WI38 (cell line): ENCODE data around the gene KRTAP5-1.

Experiments used
- H3K4me3 ChIP-seq: 2 replicates; pipeline ENCODE4 v1.5.1; 2011; ENCODE audit warnings: low read depth, mild to moderate bottlenecking, control low read depth, low read length
- TF ChIP-seq, protein P1 (sequence below): IDR thresholded peaks from 2 replicates; pipeline ENCODE4 v1.5.1; 2012; ENCODE audit warnings: low read depth, mild to moderate bottlenecking, control low read depth, low read length

Gene KRTAP5-1

DNA sequence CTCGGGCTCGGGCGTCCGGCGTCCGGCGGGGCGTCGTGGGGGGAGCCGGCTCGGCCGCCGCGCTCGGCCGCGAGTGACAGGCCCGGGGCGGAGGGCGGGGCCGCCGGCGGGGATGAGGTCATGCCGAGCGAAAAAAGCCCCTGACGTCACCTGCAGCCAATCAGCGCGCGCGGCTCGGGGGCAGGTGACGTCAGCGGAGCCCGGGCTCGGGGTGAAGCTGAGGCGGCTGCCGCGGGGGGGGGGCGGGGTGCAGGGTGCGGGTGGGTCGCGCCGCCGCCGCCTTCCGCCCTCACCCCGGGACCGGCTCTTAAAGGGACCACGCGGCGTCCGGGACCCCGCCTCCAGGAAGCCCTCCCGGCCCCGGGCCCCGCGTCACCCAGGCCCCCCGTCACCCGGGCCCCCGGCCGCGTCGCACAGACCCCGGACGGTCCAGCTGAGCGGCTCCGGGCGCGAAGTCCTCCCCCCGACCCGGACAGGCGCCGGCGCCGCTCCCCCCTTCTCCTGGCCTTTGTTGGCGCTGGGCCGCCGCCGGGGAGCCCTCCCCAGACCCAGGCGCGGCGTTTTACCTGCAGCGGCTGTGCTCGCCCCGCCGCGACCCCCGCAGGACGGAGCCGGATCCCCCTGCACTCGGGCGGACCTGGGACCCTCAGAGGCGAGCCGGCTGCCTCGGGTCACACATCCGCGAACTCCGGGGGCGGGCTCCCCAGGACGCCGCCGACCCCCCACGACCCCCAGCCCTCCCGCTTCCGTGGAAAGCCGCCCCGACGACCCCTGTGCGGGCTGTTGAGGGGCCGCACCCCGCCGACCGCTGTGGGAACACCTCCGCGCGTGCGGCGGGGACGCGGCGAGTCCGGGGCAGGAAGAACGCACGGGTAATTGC is 12.6 kb downstream of the KRTAP5-1 start, which contains the start of gene DUSP8:
DUSP8 (minus strand) TSS at position 75 of the 880 bp plus-strand sequence. CDS start 6,445 bp downstream, outside the sequence.
- peak within 1 kb of the TSS; percentile 64 for H3K4me3 ChIP-seq
- TF ChIP-seq, protein P1, sequence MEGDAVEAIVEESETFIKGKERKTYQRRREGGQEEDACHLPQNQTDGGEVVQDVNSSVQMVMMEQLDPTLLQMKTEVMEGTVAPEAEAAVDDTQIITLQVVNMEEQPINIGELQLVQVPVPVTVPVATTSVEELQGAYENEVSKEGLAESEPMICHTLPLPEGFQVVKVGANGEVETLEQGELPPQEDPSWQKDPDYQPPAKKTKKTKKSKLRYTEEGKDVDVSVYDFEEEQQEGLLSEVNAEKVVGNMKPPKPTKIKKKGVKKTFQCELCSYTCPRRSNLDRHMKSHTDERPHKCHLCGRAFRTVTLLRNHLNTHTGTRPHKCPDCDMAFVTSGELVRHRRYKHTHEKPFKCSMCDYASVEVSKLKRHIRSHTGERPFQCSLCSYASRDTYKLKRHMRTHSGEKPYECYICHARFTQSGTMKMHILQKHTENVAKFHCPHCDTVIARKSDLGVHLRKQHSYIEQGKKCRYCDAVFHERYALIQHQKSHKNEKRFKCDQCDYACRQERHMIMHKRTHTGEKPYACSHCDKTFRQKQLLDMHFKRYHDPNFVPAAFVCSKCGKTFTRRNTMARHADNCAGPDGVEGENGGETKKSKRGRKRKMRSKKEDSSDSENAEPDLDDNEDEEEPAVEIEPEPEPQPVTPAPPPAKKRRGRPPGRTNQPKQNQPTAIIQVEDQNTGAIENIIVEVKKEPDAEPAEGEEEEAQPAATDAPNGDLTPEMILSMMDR, result no peak

DNA sequence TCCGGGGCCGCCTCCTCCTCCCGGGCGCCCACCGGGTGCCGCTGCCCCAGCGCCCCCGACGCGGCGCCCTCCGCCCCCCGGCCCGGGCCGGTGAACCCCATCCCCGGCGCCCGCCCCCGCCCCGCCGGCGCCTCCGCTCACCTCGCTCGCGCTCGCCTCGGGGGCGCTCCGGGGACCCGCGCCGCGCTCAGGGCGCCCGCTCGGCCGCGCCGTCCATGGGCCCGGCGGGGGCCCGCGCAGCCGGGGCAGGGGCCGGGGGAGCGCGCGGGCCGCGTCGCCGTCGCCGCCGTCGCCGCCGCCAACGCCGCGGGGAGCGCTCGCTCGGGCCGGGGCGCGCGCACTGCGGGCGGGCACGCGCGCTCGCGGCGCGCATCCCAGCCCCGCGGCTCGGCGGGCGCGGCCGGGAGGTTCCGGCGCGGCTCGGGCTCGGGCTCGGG is 13.3 kb downstream of the KRTAP5-1 start:
- TF ChIP-seq, protein P1, result no peak
- peak overlapping the region; percentile 64 for H3K4me3 ChIP-seq

GRCh38 chr11:1570896-1571759 is 14.0 kb downstream of the KRTAP5-1 start:
- H3K4me3 ChIP-seq, result peak overlapping the region; percentile 64
- TF ChIP-seq, protein P1, result no peak

DNA sequence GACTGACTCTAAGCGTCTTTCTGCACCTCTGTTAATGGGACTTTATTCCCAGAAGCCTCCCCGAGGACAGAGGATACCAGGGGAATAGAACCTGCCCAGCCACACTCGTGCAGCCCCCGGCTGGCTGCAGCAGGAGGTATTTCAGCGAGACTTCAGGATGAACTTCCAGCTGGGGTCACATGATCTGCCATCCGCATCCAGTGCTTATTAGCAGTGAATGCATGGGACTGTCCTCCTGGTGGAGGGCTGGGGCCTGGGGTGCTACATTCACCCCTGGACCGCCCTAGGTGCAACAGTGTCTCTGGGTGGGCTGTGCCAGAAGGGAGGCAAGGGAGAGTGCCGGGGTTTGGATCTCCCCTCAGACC is 14.6 kb downstream of the KRTAP5-1 start:
- H3K4me3 ChIP-seq, result no peak overlapping the region; the same call in 1 of the 2 replicates
- TF ChIP-seq, protein P1, result no peak

DNA sequence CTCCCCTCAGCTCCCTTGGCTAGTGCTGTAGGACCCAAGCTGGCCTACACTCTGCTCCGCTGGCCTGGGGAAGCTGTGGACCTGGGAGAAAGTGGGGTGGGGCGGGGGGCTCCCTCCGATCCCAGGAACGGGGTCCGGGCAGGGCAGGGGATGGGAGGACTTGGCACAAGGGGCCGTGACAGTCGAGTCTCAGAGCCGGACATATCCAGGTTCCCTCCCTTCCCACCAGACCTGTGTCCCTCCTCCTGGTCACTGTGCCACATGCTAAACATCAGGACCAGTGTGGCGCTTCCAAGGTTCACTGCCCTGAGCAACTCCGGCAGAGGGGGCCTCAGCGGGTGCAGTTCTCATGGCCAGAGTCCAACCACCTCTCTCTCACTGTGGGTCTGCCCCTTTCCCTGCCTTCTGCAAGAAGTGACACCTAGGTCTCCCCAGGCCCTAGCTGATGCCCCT is 15.1 kb downstream of the KRTAP5-1 start:
- no peak overlapping the region for H3K4me3 ChIP-seq
- TF ChIP-seq, protein P1, result no peak

DNA sequence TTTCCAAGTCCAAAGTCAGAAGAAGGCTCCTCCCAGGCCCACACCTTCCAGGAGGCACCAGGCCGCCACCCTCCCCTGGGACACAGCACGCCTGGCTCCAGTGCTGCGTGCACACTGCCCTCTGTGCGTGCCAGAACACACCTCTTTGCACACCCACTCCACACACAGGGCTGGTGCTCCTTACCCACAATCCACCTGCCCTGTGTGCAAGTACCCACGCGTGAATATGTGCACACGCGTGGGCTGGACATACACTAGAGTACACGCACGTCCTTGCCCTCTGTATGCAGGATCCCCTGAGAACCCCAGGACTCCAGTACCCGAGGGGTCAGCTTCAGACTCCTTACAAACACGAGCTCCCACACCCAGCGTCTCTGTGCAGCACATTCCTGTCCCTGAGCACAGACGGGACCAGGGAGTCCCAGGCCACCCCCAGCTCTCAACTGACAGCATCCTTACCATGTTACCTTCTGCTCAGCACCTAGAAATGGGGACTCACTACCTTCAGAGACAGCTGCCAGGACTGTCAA is 15.8 kb downstream of the KRTAP5-1 start:
- H3K4me3 ChIP-seq, result no peak overlapping the region
- TF ChIP-seq, protein P1, result no peak
